GM12801 (cell line): ENCODE measurements around the gene ASPSCR1.

Source experiments
- TF ChIP-seq, protein P1 (sequence below): IDR thresholded peaks from one replicate; pipeline ENCODE4 v1.5.1; 2011; ENCODE audit warnings: control low read depth; ENCODE audit not compliant: insufficient read length; ENCODE audit errors: extremely low read depth

The ASPSCR1 gene

DNA sequence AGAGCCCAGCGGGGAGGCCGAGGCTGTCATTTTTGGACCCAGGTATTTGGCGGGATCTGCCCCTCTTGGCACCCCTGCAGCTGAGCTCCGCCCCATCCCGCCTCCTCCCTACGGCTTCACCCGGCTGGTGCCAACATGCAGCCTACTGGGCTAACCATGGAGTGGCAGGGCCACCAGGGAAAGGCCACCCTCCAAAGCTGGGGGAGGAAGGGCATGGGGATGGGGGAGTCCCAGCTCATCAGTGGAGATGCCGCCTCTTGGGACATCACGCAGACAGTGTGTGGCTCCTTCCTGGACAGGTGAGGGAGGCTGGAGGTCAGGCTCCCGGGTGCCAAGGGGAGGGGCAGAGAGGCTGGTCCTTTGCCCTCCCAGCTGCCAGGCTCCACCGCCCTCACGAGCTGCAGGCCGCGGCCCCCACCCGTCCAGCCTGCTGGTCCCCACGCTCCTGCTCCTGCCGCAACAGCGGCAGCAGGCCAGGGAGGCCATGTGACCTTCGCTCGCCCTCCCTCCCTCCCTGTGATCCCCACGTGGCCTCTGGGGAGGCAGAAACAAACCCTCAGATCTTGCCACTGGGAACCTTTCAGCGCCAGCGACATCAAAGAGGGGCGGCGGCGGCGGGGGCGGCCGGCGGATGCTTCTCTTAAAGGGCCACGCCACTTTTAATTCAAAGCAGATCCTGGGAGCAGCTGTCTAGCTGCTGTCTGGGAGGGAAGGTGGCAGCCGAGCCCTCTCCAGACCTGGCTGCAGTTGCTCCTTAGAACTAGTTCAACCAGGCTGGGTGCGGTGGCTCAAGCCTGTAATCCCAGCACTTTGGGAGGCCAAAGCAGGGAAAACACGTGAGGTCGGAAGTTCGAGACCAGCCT lies 9.7 kb upstream of the ASPSCR1 start:
- TF ChIP-seq, protein P1, sequence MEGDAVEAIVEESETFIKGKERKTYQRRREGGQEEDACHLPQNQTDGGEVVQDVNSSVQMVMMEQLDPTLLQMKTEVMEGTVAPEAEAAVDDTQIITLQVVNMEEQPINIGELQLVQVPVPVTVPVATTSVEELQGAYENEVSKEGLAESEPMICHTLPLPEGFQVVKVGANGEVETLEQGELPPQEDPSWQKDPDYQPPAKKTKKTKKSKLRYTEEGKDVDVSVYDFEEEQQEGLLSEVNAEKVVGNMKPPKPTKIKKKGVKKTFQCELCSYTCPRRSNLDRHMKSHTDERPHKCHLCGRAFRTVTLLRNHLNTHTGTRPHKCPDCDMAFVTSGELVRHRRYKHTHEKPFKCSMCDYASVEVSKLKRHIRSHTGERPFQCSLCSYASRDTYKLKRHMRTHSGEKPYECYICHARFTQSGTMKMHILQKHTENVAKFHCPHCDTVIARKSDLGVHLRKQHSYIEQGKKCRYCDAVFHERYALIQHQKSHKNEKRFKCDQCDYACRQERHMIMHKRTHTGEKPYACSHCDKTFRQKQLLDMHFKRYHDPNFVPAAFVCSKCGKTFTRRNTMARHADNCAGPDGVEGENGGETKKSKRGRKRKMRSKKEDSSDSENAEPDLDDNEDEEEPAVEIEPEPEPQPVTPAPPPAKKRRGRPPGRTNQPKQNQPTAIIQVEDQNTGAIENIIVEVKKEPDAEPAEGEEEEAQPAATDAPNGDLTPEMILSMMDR: no peak

- TF ChIP-seq, protein P1: no peak
Measured at GRCh38 chr17:81968396-81968745, 9.1 kb upstream of the ASPSCR1 start.

DNA sequence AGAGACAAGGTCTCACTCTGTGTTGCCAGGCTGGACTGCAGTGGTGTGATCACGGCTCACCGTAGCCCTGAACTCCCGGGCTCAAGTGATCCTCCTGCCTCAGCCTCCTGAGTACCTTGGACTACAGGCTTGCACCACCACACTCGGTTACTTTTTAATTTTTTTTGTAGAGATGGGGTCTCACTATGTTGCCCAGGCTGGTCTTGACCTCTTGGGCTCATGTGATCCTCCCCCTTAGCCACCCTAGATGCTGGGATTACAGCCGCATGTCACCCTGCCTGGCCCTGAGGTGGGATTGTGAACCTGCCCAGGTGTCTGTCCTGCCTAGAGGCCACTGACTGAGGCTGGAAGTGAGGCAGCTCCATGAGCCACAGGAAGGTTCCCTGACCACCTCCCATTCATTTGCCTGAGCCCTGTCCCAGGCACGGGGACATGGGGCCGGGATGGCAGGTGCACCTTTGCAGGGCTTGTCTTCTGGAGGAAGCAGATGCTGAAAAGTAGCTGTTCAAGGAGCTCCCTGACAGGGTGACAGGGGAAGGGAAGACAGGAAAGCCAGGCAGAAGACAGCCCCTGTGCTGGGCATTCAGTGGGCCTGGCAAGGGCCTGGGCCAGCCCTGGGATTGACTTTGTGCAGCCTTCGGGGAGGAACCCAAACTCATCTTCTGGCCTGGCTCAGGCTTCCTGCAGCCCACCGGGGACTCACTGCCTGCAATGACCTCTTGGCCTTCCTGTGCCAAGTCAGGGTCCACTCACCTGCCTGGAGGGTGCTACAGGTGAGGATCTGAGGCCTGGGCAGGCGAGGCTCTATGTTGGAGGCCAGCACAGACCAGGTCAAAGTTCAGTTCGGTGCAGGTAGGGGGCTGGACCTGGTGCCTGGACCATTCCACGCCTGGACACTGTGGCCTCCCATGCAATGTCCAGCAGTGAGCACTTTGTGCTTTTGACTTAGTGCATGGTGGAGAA lies 8.3 kb upstream of the ASPSCR1 start:
- TF ChIP-seq, protein P1: no peak

GRCh38 chr17:81973432-81973831 lies 4.0 kb upstream of the ASPSCR1 start:
- TF ChIP-seq, protein P1: no peak

DNA sequence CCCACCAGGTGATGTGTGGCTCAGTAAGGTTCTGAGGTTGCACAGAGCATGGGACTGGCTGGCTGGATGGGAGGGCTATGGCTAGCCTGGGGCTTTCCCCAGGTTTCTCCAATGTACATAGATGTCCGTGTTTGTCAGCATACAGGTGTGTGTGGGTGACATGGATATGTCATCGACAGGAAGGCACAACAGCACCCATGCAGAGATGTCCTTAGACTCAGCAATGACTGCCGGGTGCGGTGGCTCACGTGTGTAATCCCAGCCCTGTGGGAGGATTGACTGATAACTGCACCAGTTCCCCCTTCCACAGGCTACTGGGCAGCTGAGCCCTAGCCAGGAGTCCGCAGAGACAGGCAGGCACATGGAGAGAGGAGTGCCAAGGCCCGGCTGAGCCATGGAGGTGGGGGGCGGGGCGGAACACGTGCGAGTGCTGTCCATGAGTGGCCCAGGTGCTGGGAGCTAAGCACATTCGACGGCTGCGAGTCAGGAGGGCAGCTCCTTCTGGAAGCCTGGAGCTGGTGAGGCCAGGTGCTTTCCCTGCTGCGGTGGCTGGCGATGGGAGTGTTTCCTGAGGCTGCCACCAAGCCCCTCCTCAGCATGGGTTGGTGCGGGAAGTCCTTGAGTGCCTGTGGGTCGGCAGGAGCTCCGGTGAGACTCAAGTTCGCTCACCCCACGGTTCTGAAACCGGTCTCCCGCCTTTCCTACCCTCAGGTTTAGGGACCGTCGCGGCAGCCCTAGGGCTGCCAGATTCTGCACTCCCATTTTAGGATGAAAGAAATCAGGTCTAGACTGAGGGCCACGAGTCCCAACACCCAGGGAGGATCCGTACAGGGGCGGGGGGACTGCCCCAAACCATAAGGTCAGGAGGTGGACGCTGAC lies 858 bp upstream of the ASPSCR1 start:
- TF ChIP-seq, protein P1: no peak

DNA sequence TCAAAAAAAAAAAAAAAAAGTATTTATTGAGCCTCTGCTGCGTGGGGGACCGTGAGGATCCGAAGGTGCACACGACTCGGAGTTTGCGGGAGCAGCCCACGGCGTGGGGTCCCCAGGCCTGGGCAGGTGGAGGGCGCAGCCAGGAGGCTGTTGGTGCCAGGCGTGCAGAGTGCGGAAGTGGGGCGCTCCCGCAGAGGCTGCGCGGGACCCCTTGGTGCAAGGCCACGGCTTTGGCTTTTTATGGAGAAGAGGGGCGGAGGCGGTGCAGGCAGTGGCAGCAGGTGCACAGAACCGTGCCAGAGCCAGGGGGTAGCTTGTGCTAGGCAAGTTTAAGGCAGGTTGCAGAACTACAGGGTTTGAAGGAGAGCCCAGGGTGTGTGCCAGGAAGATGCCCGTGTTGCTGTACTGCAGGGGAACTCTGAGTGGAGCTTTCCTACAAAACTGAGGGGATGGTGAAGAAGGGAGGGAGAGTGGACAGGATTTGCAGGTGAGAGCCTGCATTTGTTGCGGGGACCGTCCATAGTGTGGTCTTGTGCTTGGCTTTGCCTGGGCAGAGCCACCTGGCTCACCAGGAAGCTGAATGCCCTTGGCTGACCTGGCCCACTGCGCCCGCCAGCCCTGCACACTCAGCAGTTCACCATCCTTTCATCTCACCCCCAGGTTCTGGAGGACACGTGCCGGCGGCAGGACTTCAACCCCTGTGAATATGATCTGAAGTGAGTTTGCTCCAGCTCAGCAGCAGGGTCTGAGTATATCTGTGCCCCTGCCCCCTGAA lies 1.3 kb downstream of the ASPSCR1 start:
- TF ChIP-seq, protein P1: no peak
